Measurements from ENCODE around the gene MRPL53. TPM values are rescaled to one million over a fixed set of nuclear protein-coding genes. Genes with fewer than 3 reads are reported as not detected.

The MRPL53 gene
- total and polyA plus RNA-seq, 9 of the 15 experiments (the other 6 are each of a cell fraction or from before 2014, with no cell fraction given), result 11.5 to 87.9 (median 41.1) TPM

DNA sequence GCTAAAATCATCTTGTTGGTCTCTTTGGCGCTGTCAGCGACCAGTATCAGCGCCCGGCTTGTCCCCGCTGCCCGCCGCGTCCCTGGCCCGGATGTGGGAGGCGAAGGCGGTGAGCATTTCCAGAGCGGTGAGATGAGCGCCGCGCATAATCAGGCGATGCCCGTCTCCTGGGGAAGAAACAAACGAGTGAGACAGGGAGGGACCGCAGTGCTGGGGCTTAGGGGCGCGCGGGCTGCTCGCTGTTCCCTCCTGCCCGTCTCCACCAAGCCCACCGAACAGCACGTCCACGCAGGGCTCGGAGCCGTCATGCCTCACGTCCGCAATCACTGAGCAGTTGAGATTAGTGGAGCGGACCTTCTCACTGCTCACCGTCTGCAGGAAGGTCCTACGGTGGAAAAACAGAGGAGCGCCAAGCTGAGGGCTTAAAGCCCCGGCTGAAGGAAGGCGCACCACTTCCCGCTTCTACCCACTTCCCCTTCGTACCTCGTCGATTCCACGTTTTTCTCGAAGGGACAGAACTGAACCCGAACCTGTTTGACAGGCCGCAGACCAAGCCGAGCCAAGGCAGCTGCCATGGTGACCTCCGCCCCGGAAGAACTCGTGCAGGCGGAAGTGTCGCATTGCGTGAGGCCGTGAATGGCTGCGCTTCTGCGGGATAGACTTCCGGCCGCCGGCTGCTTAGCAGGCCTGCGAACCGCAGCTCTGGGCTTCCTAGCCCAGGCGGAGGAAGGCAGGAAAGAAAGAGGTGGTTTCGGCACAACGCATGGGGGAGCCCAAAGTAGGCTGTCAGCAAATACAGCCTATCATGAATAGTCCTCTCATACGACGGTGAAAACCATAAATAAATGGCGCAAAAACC lies at the start of gene MRPL53 (continued):
- TF ChIP-seq, protein P1, sequence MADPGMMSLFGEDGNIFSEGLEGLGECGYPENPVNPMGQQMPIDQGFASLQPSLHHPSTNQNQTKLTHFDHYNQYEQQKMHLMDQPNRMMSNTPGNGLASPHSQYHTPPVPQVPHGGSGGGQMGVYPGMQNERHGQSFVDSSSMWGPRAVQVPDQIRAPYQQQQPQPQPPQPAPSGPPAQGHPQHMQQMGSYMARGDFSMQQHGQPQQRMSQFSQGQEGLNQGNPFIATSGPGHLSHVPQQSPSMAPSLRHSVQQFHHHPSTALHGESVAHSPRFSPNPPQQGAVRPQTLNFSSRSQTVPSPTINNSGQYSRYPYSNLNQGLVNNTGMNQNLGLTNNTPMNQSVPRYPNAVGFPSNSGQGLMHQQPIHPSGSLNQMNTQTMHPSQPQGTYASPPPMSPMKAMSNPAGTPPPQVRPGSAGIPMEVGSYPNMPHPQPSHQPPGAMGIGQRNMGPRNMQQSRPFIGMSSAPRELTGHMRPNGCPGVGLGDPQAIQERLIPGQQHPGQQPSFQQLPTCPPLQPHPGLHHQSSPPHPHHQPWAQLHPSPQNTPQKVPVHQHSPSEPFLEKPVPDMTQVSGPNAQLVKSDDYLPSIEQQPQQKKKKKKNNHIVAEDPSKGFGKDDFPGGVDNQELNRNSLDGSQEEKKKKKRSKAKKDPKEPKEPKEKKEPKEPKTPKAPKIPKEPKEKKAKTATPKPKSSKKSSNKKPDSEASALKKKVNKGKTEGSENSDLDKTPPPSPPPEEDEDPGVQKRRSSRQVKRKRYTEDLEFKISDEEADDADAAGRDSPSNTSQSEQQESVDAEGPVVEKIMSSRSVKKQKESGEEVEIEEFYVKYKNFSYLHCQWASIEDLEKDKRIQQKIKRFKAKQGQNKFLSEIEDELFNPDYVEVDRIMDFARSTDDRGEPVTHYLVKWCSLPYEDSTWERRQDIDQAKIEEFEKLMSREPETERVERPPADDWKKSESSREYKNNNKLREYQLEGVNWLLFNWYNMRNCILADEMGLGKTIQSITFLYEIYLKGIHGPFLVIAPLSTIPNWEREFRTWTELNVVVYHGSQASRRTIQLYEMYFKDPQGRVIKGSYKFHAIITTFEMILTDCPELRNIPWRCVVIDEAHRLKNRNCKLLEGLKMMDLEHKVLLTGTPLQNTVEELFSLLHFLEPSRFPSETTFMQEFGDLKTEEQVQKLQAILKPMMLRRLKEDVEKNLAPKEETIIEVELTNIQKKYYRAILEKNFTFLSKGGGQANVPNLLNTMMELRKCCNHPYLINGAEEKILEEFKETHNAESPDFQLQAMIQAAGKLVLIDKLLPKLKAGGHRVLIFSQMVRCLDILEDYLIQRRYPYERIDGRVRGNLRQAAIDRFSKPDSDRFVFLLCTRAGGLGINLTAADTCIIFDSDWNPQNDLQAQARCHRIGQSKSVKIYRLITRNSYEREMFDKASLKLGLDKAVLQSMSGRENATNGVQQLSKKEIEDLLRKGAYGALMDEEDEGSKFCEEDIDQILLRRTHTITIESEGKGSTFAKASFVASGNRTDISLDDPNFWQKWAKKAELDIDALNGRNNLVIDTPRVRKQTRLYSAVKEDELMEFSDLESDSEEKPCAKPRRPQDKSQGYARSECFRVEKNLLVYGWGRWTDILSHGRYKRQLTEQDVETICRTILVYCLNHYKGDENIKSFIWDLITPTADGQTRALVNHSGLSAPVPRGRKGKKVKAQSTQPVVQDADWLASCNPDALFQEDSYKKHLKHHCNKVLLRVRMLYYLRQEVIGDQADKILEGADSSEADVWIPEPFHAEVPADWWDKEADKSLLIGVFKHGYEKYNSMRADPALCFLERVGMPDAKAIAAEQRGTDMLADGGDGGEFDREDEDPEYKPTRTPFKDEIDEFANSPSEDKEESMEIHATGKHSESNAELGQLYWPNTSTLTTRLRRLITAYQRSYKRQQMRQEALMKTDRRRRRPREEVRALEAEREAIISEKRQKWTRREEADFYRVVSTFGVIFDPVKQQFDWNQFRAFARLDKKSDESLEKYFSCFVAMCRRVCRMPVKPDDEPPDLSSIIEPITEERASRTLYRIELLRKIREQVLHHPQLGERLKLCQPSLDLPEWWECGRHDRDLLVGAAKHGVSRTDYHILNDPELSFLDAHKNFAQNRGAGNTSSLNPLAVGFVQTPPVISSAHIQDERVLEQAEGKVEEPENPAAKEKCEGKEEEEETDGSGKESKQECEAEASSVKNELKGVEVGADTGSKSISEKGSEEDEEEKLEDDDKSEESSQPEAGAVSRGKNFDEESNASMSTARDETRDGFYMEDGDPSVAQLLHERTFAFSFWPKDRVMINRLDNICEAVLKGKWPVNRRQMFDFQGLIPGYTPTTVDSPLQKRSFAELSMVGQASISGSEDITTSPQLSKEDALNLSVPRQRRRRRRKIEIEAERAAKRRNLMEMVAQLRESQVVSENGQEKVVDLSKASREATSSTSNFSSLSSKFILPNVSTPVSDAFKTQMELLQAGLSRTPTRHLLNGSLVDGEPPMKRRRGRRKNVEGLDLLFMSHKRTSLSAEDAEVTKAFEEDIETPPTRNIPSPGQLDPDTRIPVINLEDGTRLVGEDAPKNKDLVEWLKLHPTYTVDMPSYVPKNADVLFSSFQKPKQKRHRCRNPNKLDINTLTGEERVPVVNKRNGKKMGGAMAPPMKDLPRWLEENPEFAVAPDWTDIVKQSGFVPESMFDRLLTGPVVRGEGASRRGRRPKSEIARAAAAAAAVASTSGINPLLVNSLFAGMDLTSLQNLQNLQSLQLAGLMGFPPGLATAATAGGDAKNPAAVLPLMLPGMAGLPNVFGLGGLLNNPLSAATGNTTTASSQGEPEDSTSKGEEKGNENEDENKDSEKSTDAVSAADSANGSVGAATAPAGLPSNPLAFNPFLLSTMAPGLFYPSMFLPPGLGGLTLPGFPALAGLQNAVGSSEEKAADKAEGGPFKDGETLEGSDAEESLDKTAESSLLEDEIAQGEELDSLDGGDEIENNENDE (IDR thresholded peaks at IDR 0.05; ENCODE audit: low read depth, low read length), result no peak
- TF ChIP-seq, protein P2, sequence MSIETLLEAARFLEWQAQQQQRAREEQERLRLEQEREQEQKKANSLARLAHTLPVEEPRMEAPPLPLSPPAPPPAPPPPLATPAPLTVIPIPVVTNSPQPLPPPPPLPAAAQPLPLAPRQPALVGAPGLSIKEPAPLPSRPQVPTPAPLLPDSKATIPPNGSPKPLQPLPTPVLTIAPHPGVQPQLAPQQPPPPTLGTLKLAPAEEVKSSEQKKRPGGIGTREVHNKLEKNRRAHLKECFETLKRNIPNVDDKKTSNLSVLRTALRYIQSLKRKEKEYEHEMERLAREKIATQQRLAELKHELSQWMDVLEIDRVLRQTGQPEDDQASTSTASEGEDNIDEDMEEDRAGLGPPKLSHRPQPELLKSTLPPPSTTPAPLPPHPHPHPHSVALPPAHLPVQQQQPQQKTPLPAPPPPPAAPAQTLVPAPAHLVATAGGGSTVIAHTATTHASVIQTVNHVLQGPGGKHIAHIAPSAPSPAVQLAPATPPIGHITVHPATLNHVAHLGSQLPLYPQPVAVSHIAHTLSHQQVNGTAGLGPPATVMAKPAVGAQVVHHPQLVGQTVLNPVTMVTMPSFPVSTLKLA (conservative IDR thresholded peaks at IDR 0.05), result peak; percentile 75 to 86
- TF ChIP-seq OTX1 (CRISPR knock-in tag; IDR thresholded peaks at IDR 0.05) (peak; percentile 46; the same call in 1 of the 2 replicates), TRIM24 (IDR thresholded peaks at IDR 0.05) (peak in 1 of 2 experiments; percentile 60; a peak in 1 of 4 replicates), SMAD1 (IDR thresholded peaks at IDR 0.05; ENCODE audit: low read depth, low read length, partially characterized antibody) (peak; percentile 61), ASH1L (IDR thresholded peaks at IDR 0.05; ENCODE audit: borderline replicate concordance, low read depth, partially characterized antibody) (peak; percentile 47), JUND (IDR thresholded peaks at IDR 0.05; ENCODE audit: borderline replicate concordance, low read depth, low read length) (peak; percentile 47; the same call in 1 of the 2 replicates), JUND (tag; IDR thresholded peaks at IDR 0.05; ENCODE audit: borderline replicate concordance, low read depth, low read length) (peak; percentile 32; the same call in 1 of the 3 replicates), ZNF124 (CRISPR knock-in tag; IDR thresholded peaks at IDR 0.05) (no peak), ZNF12 (CRISPR knock-in tag; IDR thresholded peaks at IDR 0.05) (peak; percentile 53; the same call in 1 of the 2 replicates), HNRNPK (IDR thresholded peaks at IDR 0.05; ENCODE audit: low read depth, low read length, poor library complexity, severe bottlenecking) (no peak), ZNF311 (CRISPR knock-in tag; IDR thresholded peaks at IDR 0.05) (no peak)
- TF ChIP-seq, protein P3, sequence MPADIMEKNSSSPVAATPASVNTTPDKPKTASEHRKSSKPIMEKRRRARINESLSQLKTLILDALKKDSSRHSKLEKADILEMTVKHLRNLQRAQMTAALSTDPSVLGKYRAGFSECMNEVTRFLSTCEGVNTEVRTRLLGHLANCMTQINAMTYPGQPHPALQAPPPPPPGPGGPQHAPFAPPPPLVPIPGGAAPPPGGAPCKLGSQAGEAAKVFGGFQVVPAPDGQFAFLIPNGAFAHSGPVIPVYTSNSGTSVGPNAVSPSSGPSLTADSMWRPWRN (IDR thresholded peaks at IDR 0.05; ENCODE audit: low read depth), result peak; percentile 7; the same call in 1 of the 2 replicates
